ENCODE data around the gene NF2.
"Not testable (repeated sequence)": the region's sequence is repeated elsewhere in the genome, so short reads cannot be mapped to it uniquely, and the experiment has no call there.

The NF2 gene

GRCh38 chr22:29603358-29604075 lies at the start of gene NF2:
NF2 (plus strand) TSS chr22:29603633; CDS start chr22:29603999, 366 bp downstream.
- DNase-seq, result peak; percentile 96

- no peak for DNase-seq
Measured at GRCh38 chr22:29555065-29555644, 48.3 kb upstream of the NF2 start.

- no peak for DNase-seq
Measured at GRCh38 chr22:29559030-29559429, 44.4 kb upstream of the NF2 start.

- no peak for DNase-seq
Measured at GRCh38 chr22:29559853-29560252, 43.6 kb upstream of the NF2 start.

- no peak for DNase-seq
Measured at GRCh38 chr22:29563652-29564460, 39.6 kb upstream of the NF2 start.

GRCh38 chr22:29566513-29566912 lies 36.9 kb upstream of the NF2 start:
- DNase-seq, result not testable (repeated sequence)

- DNase-seq, result no peak
Measured at GRCh38 chr22:29567338-29567737, 36.1 kb upstream of the NF2 start.

GRCh38 chr22:29569011-29569678 lies 34.3 kb upstream of the NF2 start:
- DNase-seq, result no peak

- no peak for DNase-seq
Measured at GRCh38 chr22:29570456-29570855, 33.0 kb upstream of the NF2 start.

GRCh38 chr22:29570912-29571549 lies 32.4 kb upstream of the NF2 start:
- DNase-seq, result no peak

- DNase-seq, result no peak
Measured at GRCh38 chr22:29574762-29575450, 28.5 kb upstream of the NF2 start.

GRCh38 chr22:29578462-29579200 lies 24.8 kb upstream of the NF2 start:
- DNase-seq, result no peak

- no peak for DNase-seq
Measured at GRCh38 chr22:29580200-29580810, 23.1 kb upstream of the NF2 start.

- no peak for DNase-seq
Measured at GRCh38 chr22:29581799-29582198, 21.6 kb upstream of the NF2 start.

GRCh38 chr22:29584975-29585374 lies 18.5 kb upstream of the NF2 start:
- DNase-seq, result no peak

GRCh38 chr22:29586193-29586705 lies 17.2 kb upstream of the NF2 start:
- DNase-seq, result not testable (repeated sequence)

GRCh38 chr22:29587938-29588699 lies 15.3 kb upstream of the NF2 start:
- DNase-seq, result no peak

- DNase-seq, result no peak
Measured at GRCh38 chr22:29593923-29594322, 9.5 kb upstream of the NF2 start.

GRCh38 chr22:29594447-29594846 lies 9.0 kb upstream of the NF2 start:
- not testable (repeated sequence) for DNase-seq

- no peak for DNase-seq
Measured at GRCh38 chr22:29596408-29596807, 7.0 kb upstream of the NF2 start.

All from NCI-H1694 (cell line).